ENCODE measurements around the gene MFGE8.

DNA sequence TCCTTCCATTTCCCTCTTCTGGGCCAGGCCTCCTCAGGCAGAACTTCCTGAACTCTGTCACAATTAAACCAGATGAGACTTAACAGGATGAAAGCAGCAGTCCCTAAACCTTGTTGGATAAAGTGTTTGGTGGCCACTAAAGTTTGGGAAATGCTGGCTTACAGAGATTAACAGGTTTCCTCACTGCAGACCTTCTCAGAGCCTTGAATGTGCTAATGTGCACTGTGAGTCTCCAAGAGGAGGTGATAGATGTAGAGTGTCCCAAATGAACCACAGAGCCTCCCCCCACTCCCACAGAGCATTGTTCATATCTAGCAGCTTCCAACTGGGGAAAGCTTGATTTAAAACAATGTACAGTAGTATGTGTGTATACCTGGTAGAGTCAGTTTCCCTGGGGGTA is 60.7 kb downstream of the MFGE8 start:
- TF ChIP-seq, protein P1, sequence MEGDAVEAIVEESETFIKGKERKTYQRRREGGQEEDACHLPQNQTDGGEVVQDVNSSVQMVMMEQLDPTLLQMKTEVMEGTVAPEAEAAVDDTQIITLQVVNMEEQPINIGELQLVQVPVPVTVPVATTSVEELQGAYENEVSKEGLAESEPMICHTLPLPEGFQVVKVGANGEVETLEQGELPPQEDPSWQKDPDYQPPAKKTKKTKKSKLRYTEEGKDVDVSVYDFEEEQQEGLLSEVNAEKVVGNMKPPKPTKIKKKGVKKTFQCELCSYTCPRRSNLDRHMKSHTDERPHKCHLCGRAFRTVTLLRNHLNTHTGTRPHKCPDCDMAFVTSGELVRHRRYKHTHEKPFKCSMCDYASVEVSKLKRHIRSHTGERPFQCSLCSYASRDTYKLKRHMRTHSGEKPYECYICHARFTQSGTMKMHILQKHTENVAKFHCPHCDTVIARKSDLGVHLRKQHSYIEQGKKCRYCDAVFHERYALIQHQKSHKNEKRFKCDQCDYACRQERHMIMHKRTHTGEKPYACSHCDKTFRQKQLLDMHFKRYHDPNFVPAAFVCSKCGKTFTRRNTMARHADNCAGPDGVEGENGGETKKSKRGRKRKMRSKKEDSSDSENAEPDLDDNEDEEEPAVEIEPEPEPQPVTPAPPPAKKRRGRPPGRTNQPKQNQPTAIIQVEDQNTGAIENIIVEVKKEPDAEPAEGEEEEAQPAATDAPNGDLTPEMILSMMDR (IDR thresholded peaks at IDR 0.05), result no peak
- TF ChIP-seq POLR2A (IDR thresholded peaks at IDR 0.05) (no peak), POLR2AphosphoS5 (IDR thresholded peaks at IDR 0.05; ENCODE audit: insufficient read depth in 1 of 2, low read depth in 1 of 2) (no peak)
